HG03039 (cell line): ENCODE measurements around the gene MYOZ2.

Source experiments
- ATAC-seq: cut with Tn5 transposase; IDR thresholded peaks from one replicate; pipeline ENCODE4 v1.9.1; 2021; ENCODE audit warnings: mild to moderate bottlenecking, moderate library complexity; ENCODE audit not compliant: unreplicated experiment

MYOZ2 gene

GRCh38 chr4:119135721-119136121 lies at the start of gene MYOZ2:
Gene MYOZ2 (plus strand): TSS chr4:119135832. CDS start chr4:119136526, 694 bp downstream.
- no peak for ATAC-seq

- ATAC-seq, result no peak
Observed at GRCh38 chr4:119087121-119087520, 48.5 kb upstream of the MYOZ2 start.

- ATAC-seq, result no peak
Observed at GRCh38 chr4:119087656-119088055, 48.0 kb upstream of the MYOZ2 start.

GRCh38 chr4:119093042-119093827 lies 42.4 kb upstream of the MYOZ2 start:
- ATAC-seq, result no peak

GRCh38 chr4:119097282-119097900 lies 38.2 kb upstream of the MYOZ2 start:
- ATAC-seq, result no peak

GRCh38 chr4:119098306-119098705 lies 37.3 kb upstream of the MYOZ2 start:
- ATAC-seq, result no peak

- no peak for ATAC-seq
Observed at GRCh38 chr4:119099227-119099810, 36.3 kb upstream of the MYOZ2 start.

- no peak for ATAC-seq
Observed at GRCh38 chr4:119100655-119101054, 35.0 kb upstream of the MYOZ2 start.

GRCh38 chr4:119103263-119103662 lies 32.4 kb upstream of the MYOZ2 start:
- ATAC-seq, result no peak

GRCh38 chr4:119104644-119105273 lies 30.9 kb upstream of the MYOZ2 start:
- ATAC-seq, result no peak

- ATAC-seq, result no peak
Observed at GRCh38 chr4:119105605-119106004, 30.0 kb upstream of the MYOZ2 start.

- no peak for ATAC-seq
Observed at GRCh38 chr4:119106036-119107000, 29.3 kb upstream of the MYOZ2 start.

GRCh38 chr4:119110121-119110520 lies 25.5 kb upstream of the MYOZ2 start:
- ATAC-seq, result no peak

GRCh38 chr4:119111296-119111695 lies 24.3 kb upstream of the MYOZ2 start:
- ATAC-seq, result no peak

GRCh38 chr4:119113033-119113655 lies 22.5 kb upstream of the MYOZ2 start:
- no peak for ATAC-seq

- ATAC-seq, result no peak
Observed at GRCh38 chr4:119116021-119116420, 19.6 kb upstream of the MYOZ2 start.

GRCh38 chr4:119116925-119117900 lies 18.4 kb upstream of the MYOZ2 start:
- no peak for ATAC-seq

GRCh38 chr4:119118397-119118796 lies 17.2 kb upstream of the MYOZ2 start:
- no peak for ATAC-seq

GRCh38 chr4:119124352-119124751 lies 11.3 kb upstream of the MYOZ2 start:
- no peak for ATAC-seq
